ENCODE data around the gene RITA1. TPM values are rescaled to one million over a fixed set of nuclear protein-coding genes. Genes with fewer than 3 reads are reported as not detected.
A peak's percentile ranks its signal among the peaks of the same experiment; 100 is the strongest.
"Not testable (repeated sequence)": the region's sequence is repeated elsewhere in the genome, so short reads cannot be mapped to it uniquely, and the experiment has no call there.

RITA1 gene
- total RNA-seq, 2 donors from 2014 or later: 21.3 to 25.1 TPM

GRCh38 chr12:113204804-113205203, 19.3 kb downstream of the RITA1 start:
- Mint-ChIP-seq H3K27ac (no peak overlapping the region), H3K36me3 (ENCODE audit: insufficient read depth in 2 of 2) (peaks cover 3% of the 10 kb centered on the region in 2 donors), H3K4me3 (no peak overlapping the region), H3K9me3 (no peaks in the 10 kb centered on the region), H3K4me1 (ENCODE audit: low read depth) (peaks cover 61% of the 10 kb centered on the region), H3K27me3 (ENCODE audit: low read depth) (no peaks in the 10 kb centered on the region)
- no peak for DNase-seq
- no peak for ATAC-seq (replicated peaks in 1 of 2)

- DNase-seq; H3K9me3 Mint-ChIP-seq; H3K36me3 Mint-ChIP-seq (ENCODE audit: insufficient read depth in 2 of 2); H3K27me3 Mint-ChIP-seq (ENCODE audit: low read depth); ATAC-seq (replicated peaks in 1 of 2); H3K4me3 Mint-ChIP-seq: not testable (repeated sequence)
- Mint-ChIP-seq H3K4me1 (ENCODE audit: low read depth) (peaks cover 73% of the 10 kb centered on the region), H3K27ac (peak overlapping the region; percentile 75)
Measured at GRCh38 chr12:113206802-113207201, 21.3 kb downstream of the RITA1 start.

GRCh38 chr12:113207613-113208040, 22.1 kb downstream of the RITA1 start:
- ATAC-seq (replicated peaks in 1 of 2) (peak; percentile 4 to 5), DNase-seq (peak in 1 of 2 donors; percentile 23)
- Mint-ChIP-seq H3K36me3 (ENCODE audit: insufficient read depth in 2 of 2) (peaks cover 3 to 9% of the 10 kb centered on the region in 2 donors), H3K9me3 (peaks cover 0 to 2% of the 10 kb centered on the region in 2 donors), H3K4me3 (peak overlapping the region; percentile 70 to 82), H3K27ac (peak overlapping the region; percentile 81), H3K4me1 (ENCODE audit: low read depth) (peaks cover 73% of the 10 kb centered on the region), H3K27me3 (ENCODE audit: low read depth) (no peaks in the 10 kb centered on the region)

DNA sequence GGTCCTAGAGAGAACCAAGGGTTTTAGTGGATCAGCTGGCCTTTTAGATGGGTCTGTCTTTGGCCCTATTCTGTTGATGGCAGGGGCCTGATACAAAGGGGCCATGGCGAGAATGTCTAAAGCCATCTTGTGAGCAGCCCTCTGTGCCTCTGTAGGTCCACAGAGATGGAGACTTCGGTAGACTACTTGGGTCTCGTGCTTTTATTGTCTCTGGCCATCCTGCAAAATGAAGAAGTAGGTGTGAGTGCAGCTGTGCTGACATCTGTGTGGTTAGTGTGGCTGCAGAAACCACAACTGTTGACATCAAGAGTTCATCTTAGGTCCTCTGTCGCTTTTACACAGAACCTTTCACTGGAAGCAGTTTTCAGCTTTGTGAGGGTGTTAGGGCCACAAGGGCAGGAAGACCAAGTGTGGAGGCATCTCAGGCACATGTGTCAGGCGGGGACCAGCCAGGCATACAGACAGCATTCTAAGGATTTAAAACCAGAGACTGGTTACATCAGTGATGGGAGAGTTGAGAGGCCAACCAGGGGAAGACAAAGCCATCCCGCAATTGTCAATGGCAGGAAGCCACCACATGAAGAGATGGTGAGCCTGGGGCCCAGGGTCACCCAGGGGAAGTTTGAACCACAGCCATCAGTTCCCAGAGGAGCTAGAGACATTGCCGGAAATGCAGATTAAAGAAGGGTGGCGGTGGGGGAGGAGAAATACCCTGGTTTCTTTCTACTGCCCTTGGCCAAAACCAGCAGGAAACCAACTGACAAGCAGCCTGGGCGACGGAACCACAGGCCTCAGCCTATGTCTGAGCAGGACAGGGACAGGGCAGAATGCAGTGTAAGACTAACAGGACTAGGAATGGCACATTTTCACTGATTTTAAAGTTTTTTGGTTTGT, 22.8 kb downstream of the RITA1 start:
- H3K9me3 Mint-ChIP-seq: peaks cover 0 to 2% of the 10 kb centered on the region in 2 donors

DNA sequence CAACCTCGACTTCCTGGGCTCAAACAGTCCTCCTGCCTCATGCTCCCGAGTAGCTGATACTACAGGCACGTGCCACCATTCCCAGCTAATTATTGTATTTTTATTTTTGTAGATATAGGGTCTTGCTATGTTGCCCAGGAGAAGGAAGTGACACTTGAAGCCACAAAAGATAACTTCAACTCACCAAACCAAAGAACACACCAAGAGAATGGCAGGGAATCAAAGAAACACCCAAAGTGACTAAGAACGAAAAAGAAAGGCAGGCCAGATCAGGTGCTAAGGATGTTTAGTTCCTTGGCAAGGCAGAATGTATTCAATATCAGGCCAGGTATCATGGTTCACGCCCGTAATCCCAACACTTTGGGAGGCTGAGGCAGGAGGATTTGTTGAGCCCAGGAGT, 25.6 kb downstream of the RITA1 start:
- H3K36me3 Mint-ChIP-seq (ENCODE audit: insufficient read depth in 2 of 2): peaks cover 2 to 11% of the 10 kb centered on the region in 2 donors
- no peaks in the 10 kb centered on the region for H3K27me3 Mint-ChIP-seq (ENCODE audit: low read depth)
- ATAC-seq (replicated peaks in 1 of 2): no peak
- H3K9me3 Mint-ChIP-seq: peaks cover 0 to 2% of the 10 kb centered on the region in 2 donors
- no peak overlapping the region for H3K27ac Mint-ChIP-seq
- H3K4me3 Mint-ChIP-seq: peak overlapping the region in 1 of 2 donors; percentile 25
- H3K4me1 Mint-ChIP-seq (ENCODE audit: low read depth): peaks cover 84% of the 10 kb centered on the region
- no peak for DNase-seq

More for the DNA sequence above, 22.8 kb downstream of the RITA1 start:
- Mint-ChIP-seq H3K4me1 (ENCODE audit: low read depth) (peaks cover 73% of the 10 kb centered on the region), H3K27me3 (ENCODE audit: low read depth) (no peaks in the 10 kb centered on the region), H3K36me3 (ENCODE audit: insufficient read depth in 2 of 2) (peaks cover 3 to 11% of the 10 kb centered on the region in 2 donors), H3K27ac (peak overlapping the region; percentile 81), H3K4me3 (peak overlapping the region; percentile 70 to 82)
- DNase-seq: peak; percentile 81 to 84
- peak; percentile 91 for ATAC-seq (replicated peaks in 1 of 2)

GRCh38 chr12:113214895-113215400, 29.4 kb downstream of the RITA1 start:
- no peaks in the 10 kb centered on the region for H3K27me3 Mint-ChIP-seq (ENCODE audit: low read depth)
- peak overlapping the region; percentile 57 for H3K27ac Mint-ChIP-seq
- ATAC-seq (replicated peaks in 1 of 2) (peak; percentile 66 to 76), DNase-seq (peak in 1 of 2 donors; percentile 12)
- H3K9me3 Mint-ChIP-seq: peaks cover 0 to 2% of the 10 kb centered on the region in 2 donors
- peaks cover 65% of the 10 kb centered on the region for H3K4me1 Mint-ChIP-seq (ENCODE audit: low read depth)
- peak overlapping the region; percentile 51 to 63 for H3K4me3 Mint-ChIP-seq
- peaks cover 0 to 8% of the 10 kb centered on the region in 2 donors for H3K36me3 Mint-ChIP-seq (ENCODE audit: insufficient read depth in 2 of 2)

DNA sequence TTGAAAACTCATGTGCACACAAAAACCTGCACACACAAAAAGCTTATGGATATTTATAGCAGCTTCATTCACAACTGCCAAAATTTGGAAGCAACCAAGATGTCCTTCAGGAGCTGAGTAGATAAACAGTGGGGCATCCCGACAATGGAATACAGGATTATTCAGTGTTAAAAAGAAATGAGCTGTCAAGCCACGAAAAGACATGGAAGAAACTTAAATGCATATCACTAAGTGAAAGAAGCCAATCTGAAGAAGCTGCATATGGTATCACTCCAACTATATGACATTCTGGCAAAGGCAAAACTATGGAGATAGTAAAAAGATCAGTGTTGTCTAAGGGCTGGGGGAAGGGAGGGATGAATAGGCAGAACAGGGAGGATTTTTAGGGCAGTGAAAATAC, 30.5 kb downstream of the RITA1 start:
- peaks cover 63% of the 10 kb centered on the region for H3K4me1 Mint-ChIP-seq (ENCODE audit: low read depth)
- H3K4me3 Mint-ChIP-seq: no peak overlapping the region
- no peaks in the 10 kb centered on the region for H3K9me3 Mint-ChIP-seq
- peaks cover 0 to 4% of the 10 kb centered on the region in 2 donors for H3K36me3 Mint-ChIP-seq (ENCODE audit: insufficient read depth in 2 of 2)
- ATAC-seq (replicated peaks in 1 of 2) (no peak), DNase-seq (no peak)
- no peaks in the 10 kb centered on the region for H3K27me3 Mint-ChIP-seq (ENCODE audit: low read depth)
- no peak overlapping the region for H3K27ac Mint-ChIP-seq

DNA sequence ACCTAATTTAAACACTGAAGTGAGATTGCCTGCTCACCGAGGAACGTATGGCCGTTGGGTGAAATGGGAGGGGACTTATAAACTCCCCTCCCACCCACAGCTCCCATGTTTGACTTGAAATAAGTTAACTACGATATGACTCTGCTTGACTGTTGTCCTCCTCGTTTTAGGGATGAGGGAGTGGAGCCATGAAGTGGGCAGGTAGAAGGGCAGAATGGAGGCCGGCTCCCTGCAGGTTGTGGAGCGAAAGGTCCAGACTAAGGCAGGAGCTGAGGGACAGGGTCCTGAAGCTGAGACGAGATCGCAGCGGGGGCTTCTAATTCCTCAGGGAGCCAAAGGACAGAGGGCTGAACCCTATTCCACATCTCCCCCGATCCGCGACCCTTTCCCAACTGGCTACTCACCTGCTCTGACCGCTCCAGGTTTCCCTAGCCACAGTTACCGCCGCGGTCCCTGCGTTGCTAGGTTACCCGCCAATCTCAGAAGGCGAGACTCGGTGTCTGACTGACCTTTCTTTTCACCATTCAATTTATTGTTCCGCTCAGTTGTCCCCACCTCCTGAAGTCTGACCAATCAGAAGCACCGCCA, 35.2 kb downstream of the RITA1 start:
- no peaks in the 10 kb centered on the region for H3K36me3 Mint-ChIP-seq (ENCODE audit: insufficient read depth in 2 of 2)
- no peaks in the 10 kb centered on the region for H3K9me3 Mint-ChIP-seq
- H3K4me3 Mint-ChIP-seq: peak overlapping the region; percentile 87 to 91
- H3K27ac Mint-ChIP-seq: peak overlapping the region; percentile 87
- DNase-seq: no peak
- no peak for ATAC-seq (replicated peaks in 1 of 2)
- H3K27me3 Mint-ChIP-seq (ENCODE audit: low read depth): no peaks in the 10 kb centered on the region
- H3K4me1 Mint-ChIP-seq (ENCODE audit: low read depth): peaks cover 55% of the 10 kb centered on the region

GRCh38 chr12:113221181-113221996, 35.9 kb downstream of the RITA1 start, which contains the start of gene TPCN1:
Gene TPCN1 (plus strand): TSS chr12:113221464. CDS start chr12:113226853, 5,389 bp downstream.
- H3K36me3 Mint-ChIP-seq (ENCODE audit: insufficient read depth in 2 of 2): no peaks in the 10 kb centered on the region
- H3K27ac Mint-ChIP-seq: peak within 1 kb of the TSS; percentile 87
- DNase-seq (peak; percentile 99 to 100), ATAC-seq (replicated peaks in 1 of 2) (peak; percentile 92 to 94)
- no peaks in the 10 kb centered on the region for H3K27me3 Mint-ChIP-seq (ENCODE audit: low read depth)
- peaks cover 48% of the 10 kb centered on the region for H3K4me1 Mint-ChIP-seq (ENCODE audit: low read depth)
- H3K9me3 Mint-ChIP-seq: no peaks in the 10 kb centered on the region
- peak within 1 kb of the TSS; percentile 87 to 91 for H3K4me3 Mint-ChIP-seq

GRCh38 chr12:113221997-113222729, 36.6 kb downstream of the RITA1 start:
- Mint-ChIP-seq H3K4me3 (peak overlapping the region; percentile 87 to 91), H3K4me1 (ENCODE audit: low read depth) (peaks cover 42% of the 10 kb centered on the region), H3K36me3 (ENCODE audit: insufficient read depth in 2 of 2) (peaks cover 0 to 4% of the 10 kb centered on the region in 2 donors), H3K27ac (peak overlapping the region; percentile 82), H3K27me3 (ENCODE audit: low read depth) (no peaks in the 10 kb centered on the region), H3K9me3 (no peaks in the 10 kb centered on the region)
- ATAC-seq (replicated peaks in 1 of 2): no peak
- DNase-seq: peak in 1 of 2 donors; percentile 37

DNA sequence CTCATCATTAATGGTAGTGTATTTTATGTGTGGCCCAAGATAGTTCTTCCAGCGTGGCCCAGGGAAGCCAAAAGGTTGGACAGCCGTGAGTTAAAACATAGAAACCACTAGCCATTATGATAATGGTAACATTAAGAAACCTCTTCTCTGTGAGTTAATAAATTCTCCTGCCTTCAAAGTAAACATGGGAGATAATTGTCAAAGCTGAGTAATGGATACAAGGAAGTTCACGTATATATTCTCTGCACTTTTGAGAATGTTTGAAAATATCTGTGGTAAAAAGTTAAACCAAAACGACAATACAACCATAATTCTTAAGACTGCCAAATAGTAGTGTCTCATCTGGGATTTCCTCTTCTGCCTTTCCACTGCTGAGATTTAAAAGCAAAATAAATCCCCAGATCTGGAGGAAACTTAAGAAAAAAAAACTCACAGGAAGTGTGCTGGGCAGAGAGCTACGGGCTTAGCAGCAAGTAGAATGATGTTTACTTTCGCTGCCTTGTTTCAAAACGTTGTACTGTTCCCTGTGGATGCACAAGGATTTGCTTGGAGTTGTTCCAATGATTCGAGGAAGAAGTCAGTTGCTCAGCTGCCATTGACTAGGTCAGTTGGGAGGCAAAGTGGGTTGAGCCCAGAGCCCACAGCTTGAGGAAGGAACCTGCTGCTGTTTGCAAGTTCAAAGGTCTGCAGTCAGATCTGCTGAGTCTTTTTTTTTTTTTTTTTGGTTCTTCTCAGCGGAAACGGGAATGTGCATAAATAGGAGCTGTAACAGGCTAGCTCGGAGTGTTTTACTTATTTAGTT, 37.4 kb downstream of the RITA1 start:
- no peak for ATAC-seq (replicated peaks in 1 of 2)
- Mint-ChIP-seq H3K27me3 (ENCODE audit: low read depth) (no peaks in the 10 kb centered on the region), H3K27ac (peak overlapping the region; percentile 82), H3K36me3 (ENCODE audit: insufficient read depth in 2 of 2) (peaks cover 2 to 11% of the 10 kb centered on the region in 2 donors), H3K4me3 (peak overlapping the region; percentile 87 to 91), H3K9me3 (no peaks in the 10 kb centered on the region), H3K4me1 (ENCODE audit: low read depth) (peaks cover 39% of the 10 kb centered on the region)
- no peak for DNase-seq
